ENCODE data around the gene NAB1. TPM values are rescaled to one million over a fixed set of nuclear protein-coding genes. Genes with fewer than 3 reads are reported as not detected.
"Not testable (repeated sequence)": the region's sequence is repeated elsewhere in the genome, so short reads cannot be mapped to it uniquely, and the experiment has no call there.

NAB1 gene
- total RNA-seq, 2 donors from 2014 or later, result 31.7 to 37.1 TPM

DNA sequence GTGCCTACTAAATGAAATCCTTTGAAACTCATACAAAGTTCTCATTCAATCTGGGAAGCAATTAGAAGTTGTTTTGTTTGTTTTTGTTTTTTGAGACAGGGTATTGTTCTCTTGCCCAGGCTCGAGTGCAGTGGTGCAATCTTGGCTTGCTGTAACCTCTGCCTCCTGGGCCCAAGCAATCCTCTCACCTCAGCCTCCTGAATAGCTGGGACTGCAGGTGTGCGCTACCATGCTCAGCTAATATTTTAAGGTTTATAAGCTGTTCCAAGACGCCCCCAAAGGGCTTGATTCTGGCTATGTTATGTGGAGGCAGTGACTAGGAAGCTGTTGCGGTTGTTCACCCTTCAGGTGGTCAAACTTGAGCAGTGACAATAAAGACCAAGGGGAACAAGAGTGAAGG is 48.5 kb downstream of the NAB1 start:
- Histone ChIP-seq H3K36me3 (peaks cover 4% of the 10 kb centered on the region), H3K9ac (ENCODE audit: low read depth in 2 of 2, low read length in 2 of 2) (no peak overlapping the region), H3K27me3 (no peaks in the 10 kb centered on the region), H3K9me3 (no peaks in the 10 kb centered on the region), H3K4me3 (no peak overlapping the region), H3K4me1 (no peaks in the 10 kb centered on the region), H3K27ac (no peak overlapping the region)
- intact Hi-C loops (cut with DNase I), result no loop called here
- TF ChIP-seq, protein P1, sequence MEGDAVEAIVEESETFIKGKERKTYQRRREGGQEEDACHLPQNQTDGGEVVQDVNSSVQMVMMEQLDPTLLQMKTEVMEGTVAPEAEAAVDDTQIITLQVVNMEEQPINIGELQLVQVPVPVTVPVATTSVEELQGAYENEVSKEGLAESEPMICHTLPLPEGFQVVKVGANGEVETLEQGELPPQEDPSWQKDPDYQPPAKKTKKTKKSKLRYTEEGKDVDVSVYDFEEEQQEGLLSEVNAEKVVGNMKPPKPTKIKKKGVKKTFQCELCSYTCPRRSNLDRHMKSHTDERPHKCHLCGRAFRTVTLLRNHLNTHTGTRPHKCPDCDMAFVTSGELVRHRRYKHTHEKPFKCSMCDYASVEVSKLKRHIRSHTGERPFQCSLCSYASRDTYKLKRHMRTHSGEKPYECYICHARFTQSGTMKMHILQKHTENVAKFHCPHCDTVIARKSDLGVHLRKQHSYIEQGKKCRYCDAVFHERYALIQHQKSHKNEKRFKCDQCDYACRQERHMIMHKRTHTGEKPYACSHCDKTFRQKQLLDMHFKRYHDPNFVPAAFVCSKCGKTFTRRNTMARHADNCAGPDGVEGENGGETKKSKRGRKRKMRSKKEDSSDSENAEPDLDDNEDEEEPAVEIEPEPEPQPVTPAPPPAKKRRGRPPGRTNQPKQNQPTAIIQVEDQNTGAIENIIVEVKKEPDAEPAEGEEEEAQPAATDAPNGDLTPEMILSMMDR (IDR thresholded peaks at IDR 0.05), result no peak
- no peak for DNase-seq

DNA sequence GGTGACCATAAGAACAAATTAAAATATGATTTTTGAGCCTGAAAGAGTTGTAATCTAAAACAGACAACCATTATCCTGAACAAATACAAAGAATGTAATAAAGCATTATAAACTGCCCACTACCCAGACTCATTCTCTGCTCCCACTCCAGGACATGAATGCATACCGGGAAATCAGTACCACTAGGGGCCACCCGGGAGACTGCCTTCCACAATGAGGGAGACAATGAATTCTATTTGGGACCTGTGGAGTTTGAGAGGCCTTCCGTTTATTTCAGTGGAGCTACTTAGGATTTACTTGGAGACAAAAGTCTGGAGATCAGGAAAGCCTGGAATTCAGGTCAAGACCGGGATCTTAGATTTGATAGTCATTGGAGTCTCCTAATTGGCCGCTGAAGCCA is 50.0 kb downstream of the NAB1 start:
- intact Hi-C loops (cut with DNase I), result no loop called here
- no peaks in the 10 kb centered on the region for H3K4me1 ChIP-seq

DNA sequence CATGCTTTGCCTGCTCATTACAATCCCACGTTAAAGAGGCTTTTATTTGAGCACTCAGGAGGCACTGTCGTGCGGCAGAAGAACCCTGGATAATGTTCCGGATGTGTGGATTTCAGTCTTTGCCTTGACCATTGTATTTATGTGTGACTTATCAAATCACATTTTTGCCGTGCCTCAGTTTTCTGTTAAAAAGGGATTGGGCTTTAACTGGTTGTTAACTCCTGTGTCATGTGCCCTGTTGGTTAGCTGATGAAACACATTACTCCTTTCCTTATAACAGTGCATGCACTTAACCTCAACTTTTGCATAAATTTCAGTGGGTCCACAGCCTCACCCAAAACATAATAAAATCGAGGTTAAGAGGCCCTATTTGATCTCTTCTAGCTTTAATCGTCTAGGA is 52.7 kb downstream of the NAB1 start:
- intact Hi-C loops (cut with DNase I), result no loop called here

More for the DNA sequence above, 50.0 kb downstream of the NAB1 start:
- Histone ChIP-seq H3K9ac (ENCODE audit: low read depth in 2 of 2, low read length in 2 of 2) (no peak overlapping the region), H3K27ac (no peak overlapping the region), H3K9me3 (no peaks in the 10 kb centered on the region), H3K36me3 (no peaks in the 10 kb centered on the region), H3K27me3 (no peaks in the 10 kb centered on the region), H3K4me3 (no peak overlapping the region)
- TF ChIP-seq, protein P1 (IDR thresholded peaks at IDR 0.05), result no peak
- DNase-seq, result no peak

DNA sequence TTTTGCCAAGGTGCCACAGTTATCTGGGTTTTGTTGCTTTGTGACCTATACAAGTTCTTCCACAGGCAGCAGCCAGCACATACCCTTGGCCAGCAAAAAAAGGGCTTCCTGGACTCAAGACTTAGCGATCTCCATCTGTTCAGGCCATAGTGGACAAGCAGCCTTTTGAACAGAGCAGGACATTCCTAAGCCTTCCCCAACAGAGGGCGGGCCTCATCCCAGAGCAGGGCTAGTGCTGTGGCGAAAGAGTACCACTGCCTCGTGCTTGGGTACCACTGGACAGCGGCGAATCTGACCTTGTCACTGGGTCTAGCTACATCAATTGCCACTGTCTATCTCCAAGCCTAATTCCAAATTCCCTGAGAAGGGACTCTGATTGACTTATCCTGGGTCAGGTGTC is 56.4 kb downstream of the NAB1 start:
- Histone ChIP-seq H3K4me1 (no peaks in the 10 kb centered on the region), H3K27me3 (no peaks in the 10 kb centered on the region), H3K36me3 (no peaks in the 10 kb centered on the region), H3K27ac (no peak overlapping the region), H3K9me3 (no peaks in the 10 kb centered on the region), H3K4me3 (no peak overlapping the region), H3K9ac (ENCODE audit: low read depth in 2 of 2, low read length in 2 of 2) (no peak overlapping the region)
- TF ChIP-seq, protein P1 (IDR thresholded peaks at IDR 0.05), result no peak
- intact Hi-C loops (cut with DNase I), result no loop called here
- no peak for DNase-seq

More for the DNA sequence above, 52.7 kb downstream of the NAB1 start:
- DNase-seq, result no peak
- Histone ChIP-seq H3K36me3 (no peaks in the 10 kb centered on the region), H3K27ac (no peak overlapping the region), H3K4me3 (no peak overlapping the region), H3K27me3 (no peaks in the 10 kb centered on the region), H3K9ac (ENCODE audit: low read depth in 2 of 2, low read length in 2 of 2) (no peak overlapping the region), H3K4me1 (no peaks in the 10 kb centered on the region), H3K9me3 (no peaks in the 10 kb centered on the region)
- TF ChIP-seq, protein P1 (IDR thresholded peaks at IDR 0.05), result no peak

DNA sequence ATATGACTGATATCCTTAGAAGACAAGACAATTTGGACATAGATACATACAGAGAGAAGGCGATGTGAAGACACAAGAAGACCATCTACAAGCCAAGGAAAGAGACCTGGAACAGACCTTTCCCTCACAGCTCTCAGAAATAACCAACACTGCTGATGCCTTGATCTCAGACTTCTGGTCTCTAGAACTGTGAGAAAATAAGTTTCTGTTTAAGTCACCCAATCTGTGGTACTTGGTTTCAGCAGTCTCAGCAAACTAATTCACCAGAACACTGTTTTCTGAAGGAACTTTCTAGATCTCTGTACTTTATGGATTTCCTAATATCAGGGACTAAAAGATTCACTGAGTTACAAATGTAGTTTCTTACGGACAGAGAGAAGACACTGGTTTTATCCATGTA is 58.8 kb downstream of the NAB1 start:
- no peaks in the 10 kb centered on the region for H3K9me3 ChIP-seq
- H3K9ac ChIP-seq (ENCODE audit: low read depth in 2 of 2, low read length in 2 of 2), result no peak overlapping the region
- TF ChIP-seq, protein P1 (IDR thresholded peaks at IDR 0.05), result no peak
- no peak overlapping the region for H3K27ac ChIP-seq
- intact Hi-C loops (cut with DNase I), result no loop called here
- H3K4me3 ChIP-seq, result no peak overlapping the region
- no peaks in the 10 kb centered on the region for H3K4me1 ChIP-seq
- H3K27me3 ChIP-seq, result no peaks in the 10 kb centered on the region
- DNase-seq, result no peak
- no peaks in the 10 kb centered on the region for H3K36me3 ChIP-seq

DNA sequence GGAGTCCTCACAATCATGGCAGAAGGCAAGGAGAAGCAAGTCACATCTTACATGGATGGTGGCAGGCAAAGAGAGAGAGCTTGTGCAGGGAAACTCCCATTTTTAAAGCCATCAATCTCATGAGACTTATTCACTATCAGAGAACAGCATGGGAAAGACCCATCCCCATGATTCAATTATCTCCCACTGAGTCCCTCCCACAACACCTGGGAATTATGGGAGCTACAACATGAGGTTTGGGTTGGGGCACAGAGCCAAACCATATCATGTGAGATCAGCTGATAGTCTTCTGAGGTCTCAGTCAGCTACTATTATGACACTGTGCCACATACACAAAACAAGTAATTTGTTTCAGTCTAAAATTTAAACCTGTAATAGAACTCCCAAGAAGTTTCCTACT is 59.8 kb downstream of the NAB1 start:
- H3K9ac ChIP-seq (ENCODE audit: low read depth in 2 of 2, low read length in 2 of 2); H3K27me3 ChIP-seq; intact Hi-C loops (cut with DNase I); H3K36me3 ChIP-seq; H3K4me3 ChIP-seq; DNase-seq; H3K27ac ChIP-seq; H3K4me1 ChIP-seq; H3K9me3 ChIP-seq: not testable (repeated sequence)

Data from colonic mucosa (tissue), 4 donors.